ENCODE measurements around the gene LARP4B. TPM values are rescaled to one million over a fixed set of nuclear protein-coding genes. Genes with fewer than 3 reads are reported as not detected.

LARP4B gene
- total and polyA plus RNA-seq, 2 of the 13 experiments (the other 11 are each of a cell fraction or from before 2014, with no cell fraction given), result 19.5 to 30.2 TPM

- ChIA-PET POLR2A (no interaction called here), CTCF (ENCODE audit: low intra/inter-chr PET ratio, low total read pairs) (interaction anchor here (1.2 kb wide), 1 partner anchor 299 kb away, joined by 3 read pairs; no protein-coding TSS in a partner anchor)
- in situ Hi-C loops (cut with HindIII; ENCODE audit: extremely low pct_ligation_motif_present, low pct_unique_long_range_greater_than_20kb), result no loop called here
- no peak overlapping the region for H2AFZ ChIP-seq (ENCODE audit: low read length)
- H3K4me2 ChIP-seq (ENCODE audit: low read depth, low read length), result no peak overlapping the region
- no peak for FAIRE-seq
- peaks cover 11 to 67% of the 10 kb centered on the region in 2 experiments for H3K36me3 ChIP-seq (replicated peaks in 1 of 2; ENCODE audit: control insufficient read depth in 1 of 2, insufficient read depth in 2 of 2, low read length in 2 of 2)
- intact Hi-C loops (cut with micrococcal nuclease; ENCODE audit: unreplicated experiment), result no loop called here
- H3K27me3 ChIP-seq (ENCODE audit: control insufficient read depth in 1 of 2, insufficient read depth in 2 of 2, low read length in 2 of 2), result no peaks in the 10 kb centered on the region
- H3K27ac ChIP-seq (ENCODE audit: extremely low read length, insufficient read depth, low read length), result no peak overlapping the region
- no peaks in the 10 kb centered on the region for H3K79me2 ChIP-seq (ENCODE audit: insufficient read depth, low read length)
- no peaks in the 10 kb centered on the region for H4K20me1 ChIP-seq (ENCODE audit: insufficient read depth, low read length)
- WGBS (ENCODE audit: low lambda C conversion rate), result 96% methylated on average over 27 of the region's 29 CpGs
- no peaks in the 10 kb centered on the region for H3K9me3 ChIP-seq (ENCODE audit: low read length)
- no peak overlapping the region for H3K4me3 ChIP-seq (replicated peaks in 1 of 3; ENCODE audit: insufficient read depth in 1 of 3, low read depth in 2 of 3, low read length in 3 of 3)
- no peaks in the 10 kb centered on the region for H3K4me1 ChIP-seq (ENCODE audit: insufficient read depth, low read length)
- H3K9ac ChIP-seq (ENCODE audit: insufficient read depth, low read depth, low read length), result no peak overlapping the region
- no peak for ATAC-seq
- DNase-seq (ENCODE audit: low spot score), result no peak
- no TSS peak for BruUV-seq (replicated peaks)
- no peak for TF ChIP-seq GPN1 (CRISPR knock-in tag; IDR thresholded peaks at IDR 0.05; ENCODE audit: borderline replicate concordance)
- no peak for TF ChIP-seq ZHX1 (CRISPR knock-in tag; IDR thresholded peaks at IDR 0.05; ENCODE audit: low read depth)
- no peak for TF ChIP-seq ZNF83 (CRISPR knock-in tag; IDR thresholded peaks at IDR 0.05; ENCODE audit: borderline replicate concordance)
- no peak for TF ChIP-seq ZNF160 (CRISPR knock-in tag; IDR thresholded peaks at IDR 0.05)
- TF ChIP-seq MEF2D (CRISPR knock-in tag; IDR thresholded peaks at IDR 0.05), result no peak
- TF ChIP-seq FOXP1 (IDR thresholded peaks at IDR 0.05), result no peak
- TF ChIP-seq FOXP1 (CRISPR knock-in tag; IDR thresholded peaks at IDR 0.05), result no peak
- TF ChIP-seq ZNF557 (CRISPR knock-in tag; IDR thresholded peaks at IDR 0.05), result no peak
- TF ChIP-seq HMGXB4 (CRISPR knock-in tag; IDR thresholded peaks at IDR 0.05; ENCODE audit: borderline replicate concordance in 1 of 2, low read depth in 1 of 2), result no peak
- TF ChIP-seq PAF1 (CRISPR knock-in tag; IDR thresholded peaks at IDR 0.05), result no peak
- no peak for TF ChIP-seq KLF15 (CRISPR knock-in tag; IDR thresholded peaks at IDR 0.05; ENCODE audit: borderline replicate concordance)
- no peak for TF ChIP-seq CC2D1A (CRISPR knock-in tag; IDR thresholded peaks at IDR 0.05)
- TF ChIP-seq AFF4 (CRISPR knock-in tag; IDR thresholded peaks at IDR 0.05), result no peak
- TF ChIP-seq SP4 (CRISPR knock-in tag; IDR thresholded peaks at IDR 0.05), result no peak
Measured at GRCh38 chr10:809671-810350, 121.7 kb downstream of the LARP4B start.
